Adrenal gland (tissue), 5 donors: ENCODE data around the gene SLU7.
"Not testable (repeated sequence)": the region's sequence is repeated elsewhere in the genome, so short reads cannot be mapped to it uniquely, and the experiment has no call there.

ENCODE experiments used
- POLR2A ChIP-seq, 2 donors: fragments of 450-650 bp; IDR thresholded peaks; one replicate each; pipeline ENCODE4 v1.6.1; 2017; ENCODE audit warnings: antibody characterized with exemption in 2 of 2, mild to moderate bottlenecking in 2 of 2, moderate library complexity in 1 of 2
- TF ChIP-seq, protein P1 (sequence below), 6 experiments: fragments of 450-650 bp in 4 of 6; fragments of 200-600 bp in 2 of 6; sonication (generic) in 1 of 6; IDR thresholded peaks; 1 replicate in 5 of 6; 2 replicates in 1 of 6; pipeline versions ENCODE4 v1.5.1 to v1.8.0; 2016 to 2021; ENCODE audit warnings: antibody characterized with exemption in 6 of 6, mild to moderate bottlenecking in 2 of 6, moderate library complexity in 1 of 6
- donor health status: DM: no; HTN: no; CAD: no.

DNA sequence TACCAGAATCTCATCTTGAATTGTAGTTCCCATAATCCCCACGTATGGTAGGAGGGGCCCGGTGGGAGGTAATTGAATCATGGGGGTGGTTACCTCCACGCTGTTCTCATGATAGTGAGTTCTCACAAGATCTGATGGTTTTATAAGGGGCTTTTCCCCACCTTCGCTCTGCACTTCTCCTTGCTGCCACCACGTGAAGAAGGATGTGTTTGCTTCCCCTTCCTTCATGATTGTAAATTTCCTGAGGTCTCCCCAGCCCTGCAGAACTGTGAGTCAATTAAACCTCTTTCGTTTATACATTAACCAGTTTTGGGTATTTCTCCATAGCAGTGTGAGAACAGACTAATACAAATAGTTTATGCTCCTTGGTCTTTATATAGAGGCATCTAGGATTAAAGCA, 17.8 kb upstream of the SLU7 start:
- not testable (repeated sequence) for TF ChIP-seq POLR2A (IDR thresholded peaks at IDR 0.05)
- TF ChIP-seq, protein P1, sequence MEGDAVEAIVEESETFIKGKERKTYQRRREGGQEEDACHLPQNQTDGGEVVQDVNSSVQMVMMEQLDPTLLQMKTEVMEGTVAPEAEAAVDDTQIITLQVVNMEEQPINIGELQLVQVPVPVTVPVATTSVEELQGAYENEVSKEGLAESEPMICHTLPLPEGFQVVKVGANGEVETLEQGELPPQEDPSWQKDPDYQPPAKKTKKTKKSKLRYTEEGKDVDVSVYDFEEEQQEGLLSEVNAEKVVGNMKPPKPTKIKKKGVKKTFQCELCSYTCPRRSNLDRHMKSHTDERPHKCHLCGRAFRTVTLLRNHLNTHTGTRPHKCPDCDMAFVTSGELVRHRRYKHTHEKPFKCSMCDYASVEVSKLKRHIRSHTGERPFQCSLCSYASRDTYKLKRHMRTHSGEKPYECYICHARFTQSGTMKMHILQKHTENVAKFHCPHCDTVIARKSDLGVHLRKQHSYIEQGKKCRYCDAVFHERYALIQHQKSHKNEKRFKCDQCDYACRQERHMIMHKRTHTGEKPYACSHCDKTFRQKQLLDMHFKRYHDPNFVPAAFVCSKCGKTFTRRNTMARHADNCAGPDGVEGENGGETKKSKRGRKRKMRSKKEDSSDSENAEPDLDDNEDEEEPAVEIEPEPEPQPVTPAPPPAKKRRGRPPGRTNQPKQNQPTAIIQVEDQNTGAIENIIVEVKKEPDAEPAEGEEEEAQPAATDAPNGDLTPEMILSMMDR (IDR thresholded peaks at IDR 0.05): not testable (repeated sequence)
